Measurements from ENCODE around the gene GP1BA. TPM values are rescaled to one million over a fixed set of nuclear protein-coding genes. Genes with fewer than 3 reads are reported as not detected.

GP1BA gene
- total RNA-seq, 1 donor from 2014 or later: 0.47 TPM

- DNase-seq: no peak
- peaks cover 26% of the 10 kb centered on the region for H3K4me1 Mint-ChIP-seq (ENCODE audit: low read depth, unreplicated experiment)
- peaks cover 5% of the 10 kb centered on the region for H3K36me3 Mint-ChIP-seq (ENCODE audit: unreplicated experiment)
- peaks cover 3% of the 10 kb centered on the region for H3K27me3 Mint-ChIP-seq (ENCODE audit: unreplicated experiment)
- TF ChIP-seq CTCF (IDR thresholded peaks at IDR 0.05; ENCODE audit: partially characterized antibody, unreplicated experiment): no peak
- peaks cover 8% of the 10 kb centered on the region for H3K9me3 Mint-ChIP-seq (ENCODE audit: unreplicated experiment)
- H3K4me3 Mint-ChIP-seq (ENCODE audit: unreplicated experiment): peak overlapping the region; percentile 95
- H3K27ac Mint-ChIP-seq (ENCODE audit: unreplicated experiment): peak overlapping the region; percentile 68
Measured at GRCh38 chr17:4947010-4947410, 14.9 kb downstream of the GP1BA start.

DNA sequence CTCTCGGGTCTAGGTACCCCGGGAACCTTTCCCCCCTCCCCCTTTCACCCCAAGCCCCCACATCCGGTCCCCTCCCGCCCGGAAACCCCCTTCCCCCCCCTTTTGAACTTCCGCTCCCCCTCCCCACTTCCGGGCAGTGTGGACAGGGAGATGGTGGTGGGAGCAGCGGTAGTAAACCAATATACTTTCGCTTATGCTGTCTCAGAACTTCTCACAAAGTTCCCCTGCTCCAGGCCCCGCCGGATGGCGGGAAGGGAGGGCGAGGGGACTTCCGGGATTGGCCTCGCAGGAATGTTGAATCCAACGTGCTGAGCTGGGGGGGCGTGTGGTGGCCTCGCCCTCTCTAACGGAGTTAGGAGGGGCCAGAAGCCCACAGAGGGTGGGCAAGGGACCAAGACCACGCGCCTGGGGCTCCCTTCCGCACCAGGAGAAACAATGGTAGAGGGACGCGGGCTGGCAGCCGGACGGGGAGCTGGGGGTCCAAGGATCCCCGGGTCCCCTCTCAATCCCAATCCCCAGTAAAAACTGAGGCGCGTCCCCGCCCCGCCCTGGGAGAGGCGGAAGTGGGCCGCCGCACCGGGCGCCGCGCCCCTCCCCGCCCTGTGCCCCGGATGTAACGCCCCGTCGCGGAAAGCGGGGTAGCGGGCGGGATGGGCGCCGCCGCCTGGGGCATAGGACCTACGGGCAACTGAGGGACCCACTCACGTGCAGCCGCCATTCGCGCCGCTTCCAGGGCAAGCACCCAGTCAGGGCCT, 15.5 kb downstream of the GP1BA start:
- peaks cover 5% of the 10 kb centered on the region for H3K36me3 Mint-ChIP-seq (ENCODE audit: unreplicated experiment)
- peaks cover 25% of the 10 kb centered on the region for H3K4me1 Mint-ChIP-seq (ENCODE audit: low read depth, unreplicated experiment)
- peak overlapping the region; percentile 95 for H3K4me3 Mint-ChIP-seq (ENCODE audit: unreplicated experiment)
- H3K9me3 Mint-ChIP-seq (ENCODE audit: unreplicated experiment): peaks cover 8% of the 10 kb centered on the region
- DNase-seq: peak; percentile 71
- peaks cover 3% of the 10 kb centered on the region for H3K27me3 Mint-ChIP-seq (ENCODE audit: unreplicated experiment)
- TF ChIP-seq CTCF (IDR thresholded peaks at IDR 0.05; ENCODE audit: partially characterized antibody, unreplicated experiment): no peak
- no peak overlapping the region for H3K27ac Mint-ChIP-seq (ENCODE audit: unreplicated experiment)

DNA sequence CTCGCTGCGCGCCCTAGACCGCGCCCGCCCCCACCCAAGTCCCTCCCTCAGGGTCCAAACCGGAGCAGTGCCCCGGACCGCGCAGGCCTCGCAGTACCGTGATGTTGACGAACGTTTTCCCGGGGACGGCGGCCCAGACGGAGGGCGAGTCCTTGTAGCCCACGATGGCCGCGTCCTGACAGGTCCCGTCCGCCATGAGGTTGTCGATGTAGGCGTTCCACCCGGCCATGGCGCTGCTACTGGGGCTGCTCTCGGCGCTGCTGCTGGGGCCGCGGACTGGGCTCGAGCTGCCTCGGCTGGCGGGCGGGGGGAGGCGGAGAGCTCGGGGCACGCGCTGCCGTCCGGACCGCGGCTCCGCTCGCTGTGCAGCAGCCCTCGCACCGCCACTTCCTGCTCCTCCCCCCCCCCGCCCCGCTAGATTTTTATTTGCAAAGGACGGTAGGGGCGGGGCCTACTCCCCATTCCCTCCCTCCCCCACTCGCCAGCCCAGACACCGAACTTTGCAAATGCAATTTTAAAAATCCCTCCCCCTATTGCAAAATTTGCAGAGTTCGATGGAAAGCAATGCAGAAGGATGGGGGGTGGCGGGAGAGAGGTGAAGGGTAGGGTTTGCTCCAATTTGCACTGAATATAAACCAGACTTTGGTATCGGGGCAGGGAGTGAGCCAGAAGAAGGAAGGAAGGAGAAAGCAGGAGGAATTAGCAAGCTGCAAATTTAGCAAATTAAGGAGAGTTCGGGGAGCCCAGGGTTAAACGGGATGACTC, 16.3 kb downstream of the GP1BA start, which contains the start of gene PFN1:
Gene PFN1, minus strand, starts transcription at position 365 of the 765 bp plus-strand sequence. Its CDS starts 136 bp downstream, at position 229.
- Mint-ChIP-seq H3K27me3 (ENCODE audit: unreplicated experiment) (peaks cover 5% of the 10 kb centered on the region), H3K27ac (ENCODE audit: unreplicated experiment) (peak within 1 kb of the TSS; percentile 98), H3K4me3 (ENCODE audit: unreplicated experiment) (peak within 1 kb of the TSS; percentile 100), H3K4me1 (ENCODE audit: low read depth, unreplicated experiment) (peaks cover 29% of the 10 kb centered on the region), H3K36me3 (ENCODE audit: unreplicated experiment) (peaks cover 5% of the 10 kb centered on the region), H3K9me3 (ENCODE audit: unreplicated experiment) (peaks cover 10% of the 10 kb centered on the region)
- DNase-seq: peak; percentile 84
- no peak for TF ChIP-seq CTCF (IDR thresholded peaks at IDR 0.05; ENCODE audit: partially characterized antibody, unreplicated experiment)

DNA sequence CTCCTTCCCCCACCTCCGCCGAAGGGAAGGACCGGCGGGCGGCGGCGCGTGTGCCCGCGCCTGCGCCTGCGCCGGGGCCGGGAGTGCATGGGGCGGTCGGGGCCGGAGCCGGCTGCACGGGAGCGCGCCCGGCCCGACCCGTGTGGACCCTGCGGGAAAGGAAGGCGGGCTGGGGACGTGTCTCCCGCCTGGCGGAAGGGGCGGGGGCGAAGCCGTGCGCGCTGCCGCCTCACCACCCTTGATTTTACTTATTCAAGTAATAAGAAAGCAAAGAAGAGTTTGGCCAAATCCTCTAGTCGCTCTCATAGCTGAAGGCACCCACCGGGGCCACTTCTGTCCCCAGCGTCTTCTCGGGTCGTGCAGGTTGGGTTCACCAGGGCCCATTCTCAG, 16.8 kb downstream of the GP1BA start:
- Mint-ChIP-seq H3K9me3 (ENCODE audit: unreplicated experiment) (peaks cover 12% of the 10 kb centered on the region), H3K4me1 (ENCODE audit: low read depth, unreplicated experiment) (peaks cover 31% of the 10 kb centered on the region), H3K27me3 (ENCODE audit: unreplicated experiment) (peaks cover 6% of the 10 kb centered on the region), H3K27ac (ENCODE audit: unreplicated experiment) (peak overlapping the region; percentile 98), H3K36me3 (ENCODE audit: unreplicated experiment) (peaks cover 5% of the 10 kb centered on the region), H3K4me3 (ENCODE audit: unreplicated experiment) (peak overlapping the region; percentile 100)
- no peak for TF ChIP-seq CTCF (IDR thresholded peaks at IDR 0.05; ENCODE audit: partially characterized antibody, unreplicated experiment)
- DNase-seq: peak; percentile 78
